C4-2B (cell line): ENCODE data around the gene MAP3K5.

Experiments
- ZFX ChIP-seq: fragments of 450-650 bp; IDR thresholded peaks from 2 replicates; pipeline ENCODE4 v1.6.1; 2017
- TF ChIP-seq, protein P1 (sequence below): fragments of 450-650 bp; conservative IDR thresholded peaks from 2 replicates; pipeline ENCODE4 v1.5.1; 2017; ENCODE audit warnings: mild to moderate bottlenecking

DNA sequence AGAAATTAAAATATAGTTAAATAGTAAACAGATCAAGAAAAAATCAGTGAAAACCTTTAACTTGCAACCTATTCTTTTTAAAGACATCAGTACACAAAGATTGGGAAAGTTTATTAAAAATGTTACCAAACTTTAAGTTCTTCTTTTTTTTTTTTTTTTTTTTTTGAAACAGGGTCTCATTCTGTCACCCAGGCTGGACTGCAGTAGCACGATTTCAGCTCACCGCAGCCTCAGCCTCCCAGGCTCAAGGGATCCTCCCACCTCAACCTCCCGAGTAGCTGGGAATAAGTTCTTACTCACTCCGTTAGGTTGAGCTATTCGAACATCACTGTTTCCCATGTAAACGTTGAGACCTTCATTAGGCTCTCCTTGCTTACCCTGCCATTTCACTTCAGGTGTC is 5.6 kb downstream of the MAP3K5 start:
- TF ChIP-seq, protein P1, sequence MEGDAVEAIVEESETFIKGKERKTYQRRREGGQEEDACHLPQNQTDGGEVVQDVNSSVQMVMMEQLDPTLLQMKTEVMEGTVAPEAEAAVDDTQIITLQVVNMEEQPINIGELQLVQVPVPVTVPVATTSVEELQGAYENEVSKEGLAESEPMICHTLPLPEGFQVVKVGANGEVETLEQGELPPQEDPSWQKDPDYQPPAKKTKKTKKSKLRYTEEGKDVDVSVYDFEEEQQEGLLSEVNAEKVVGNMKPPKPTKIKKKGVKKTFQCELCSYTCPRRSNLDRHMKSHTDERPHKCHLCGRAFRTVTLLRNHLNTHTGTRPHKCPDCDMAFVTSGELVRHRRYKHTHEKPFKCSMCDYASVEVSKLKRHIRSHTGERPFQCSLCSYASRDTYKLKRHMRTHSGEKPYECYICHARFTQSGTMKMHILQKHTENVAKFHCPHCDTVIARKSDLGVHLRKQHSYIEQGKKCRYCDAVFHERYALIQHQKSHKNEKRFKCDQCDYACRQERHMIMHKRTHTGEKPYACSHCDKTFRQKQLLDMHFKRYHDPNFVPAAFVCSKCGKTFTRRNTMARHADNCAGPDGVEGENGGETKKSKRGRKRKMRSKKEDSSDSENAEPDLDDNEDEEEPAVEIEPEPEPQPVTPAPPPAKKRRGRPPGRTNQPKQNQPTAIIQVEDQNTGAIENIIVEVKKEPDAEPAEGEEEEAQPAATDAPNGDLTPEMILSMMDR: no peak
- TF ChIP-seq ZFX: no peak
